Mucosa of descending colon (tissue), 3 donors: ENCODE results near the gene TNFRSF4. TPM values are rescaled to one million over a fixed set of nuclear protein-coding genes. Genes with fewer than 3 reads are reported as not detected.

Experiments
- ATAC-seq: fragments of 200-7000 bp; cut with Tn5 transposase; one replicate; pipeline ENCODE4 v1.9.1; 2020; ENCODE audit warnings: mild to moderate bottlenecking, moderate library complexity
- DNase-seq, 3 donors: peaks; one replicate each; pipeline ENCODE4 v3.0.0-alpha.2; 2020
- H3K36me3 ChIP-seq: fragments of 200-600 bp; one replicate; pipeline ENCODE4 v1.8.0; 2021; ENCODE audit warnings: low read depth, mild to moderate bottlenecking
- H3K4me1 ChIP-seq: fragments of 200-600 bp; one replicate; pipeline ENCODE4 v1.8.0; 2021; ENCODE audit warnings: low read depth, mild to moderate bottlenecking
- H3K4me3 ChIP-seq: fragments of 200-600 bp; one replicate; pipeline ENCODE4 v1.8.0; 2021; ENCODE audit warnings: mild to moderate bottlenecking
- H3K9me3 ChIP-seq: fragments of 200-600 bp; one replicate; pipeline ENCODE4 v1.8.0; 2021; ENCODE audit warnings: mild to moderate bottlenecking
- intact Hi-C, 2 donors: fragments of 100-400 bp; cut with DNase I in 1 of 2; cut with micrococcal nuclease in 1 of 2; formaldehyde crosslinking; loops; one replicate each; pipeline versions ENCODE4 v1.11.0 to v1.11.1; 2022; cut with DNase I, micrococcal nuclease
- total RNA-seq, 3 donors: library from RNA; stranded (reverse); fragmentation: NEBNext Ultra II Directional in 2 of 3; extraction: Animal tissue kit (Norgen Biotek cat#: 25700) in 2 of 3; gene quantifications; one replicate each; pipeline versions ENCODE4 v1.2.1 to v1.2.4, GENCODE V29; 2021 to 2023
- TF ChIP-seq, protein P1 (sequence below): fragments of 200-600 bp; IDR thresholded peaks from one replicate; pipeline ENCODE4 v1.8.0; 2022; ENCODE audit warnings: antibody characterized with exemption, mild to moderate bottlenecking
- donor health status: DM: no; HTN: no; CAD: no; lungs with moderate emphysema.
- donor health status: DM: no; HTN: no; CAD: no.
- donor health status: DM: no; HTN: yes; CAD: no.

TNFRSF4 gene
- total RNA-seq, 3 donors from 2014 or later: 0.69 to 1.2 (median 0.80) TPM

DNA sequence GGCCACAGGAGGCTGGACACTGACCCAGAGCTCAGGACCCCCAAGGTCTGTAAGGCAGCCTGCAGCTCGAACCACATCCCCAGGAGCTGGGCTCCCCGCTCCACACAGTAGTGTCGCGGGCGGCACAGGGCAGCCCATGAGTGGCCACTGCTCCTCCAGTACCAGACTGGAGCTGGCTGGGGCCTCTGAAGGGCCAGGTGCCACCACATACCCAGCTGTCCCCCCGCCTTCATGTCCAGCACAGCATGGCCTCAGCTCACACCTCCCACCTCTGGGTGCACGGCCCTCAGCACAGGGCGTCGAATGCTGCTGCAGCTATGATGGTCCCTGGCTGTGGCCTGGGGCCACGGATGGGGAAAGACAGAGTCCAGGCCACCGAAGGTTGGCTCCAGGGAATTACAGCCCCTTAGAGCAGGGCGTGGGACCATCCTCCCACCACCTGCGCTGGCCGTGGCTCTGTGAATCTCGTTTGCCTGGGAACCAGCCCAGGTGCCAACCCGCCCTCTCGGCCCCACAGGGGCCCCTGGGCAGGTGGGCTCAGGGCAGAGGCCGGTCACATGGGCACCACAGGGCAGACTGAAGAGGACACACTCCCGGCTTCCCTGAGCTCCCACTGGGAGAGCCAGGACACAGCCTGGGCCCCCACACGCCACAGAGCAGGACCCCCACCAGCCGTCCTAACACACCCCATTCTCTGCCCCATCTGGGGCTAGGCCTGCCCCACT is 2.1 kb upstream of the TNFRSF4 start:
- Histone ChIP-seq H3K9me3 (no peaks in the 10 kb centered on the region), H3K36me3 (peaks cover 7% of the 10 kb centered on the region), H3K4me1 (peaks cover 12% of the 10 kb centered on the region), H3K4me3 (no peak overlapping the region)
- no peak for DNase-seq
- TF ChIP-seq, protein P1, sequence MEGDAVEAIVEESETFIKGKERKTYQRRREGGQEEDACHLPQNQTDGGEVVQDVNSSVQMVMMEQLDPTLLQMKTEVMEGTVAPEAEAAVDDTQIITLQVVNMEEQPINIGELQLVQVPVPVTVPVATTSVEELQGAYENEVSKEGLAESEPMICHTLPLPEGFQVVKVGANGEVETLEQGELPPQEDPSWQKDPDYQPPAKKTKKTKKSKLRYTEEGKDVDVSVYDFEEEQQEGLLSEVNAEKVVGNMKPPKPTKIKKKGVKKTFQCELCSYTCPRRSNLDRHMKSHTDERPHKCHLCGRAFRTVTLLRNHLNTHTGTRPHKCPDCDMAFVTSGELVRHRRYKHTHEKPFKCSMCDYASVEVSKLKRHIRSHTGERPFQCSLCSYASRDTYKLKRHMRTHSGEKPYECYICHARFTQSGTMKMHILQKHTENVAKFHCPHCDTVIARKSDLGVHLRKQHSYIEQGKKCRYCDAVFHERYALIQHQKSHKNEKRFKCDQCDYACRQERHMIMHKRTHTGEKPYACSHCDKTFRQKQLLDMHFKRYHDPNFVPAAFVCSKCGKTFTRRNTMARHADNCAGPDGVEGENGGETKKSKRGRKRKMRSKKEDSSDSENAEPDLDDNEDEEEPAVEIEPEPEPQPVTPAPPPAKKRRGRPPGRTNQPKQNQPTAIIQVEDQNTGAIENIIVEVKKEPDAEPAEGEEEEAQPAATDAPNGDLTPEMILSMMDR: no peak
- intact Hi-C loops: no loop called here
- no peak for ATAC-seq

DNA sequence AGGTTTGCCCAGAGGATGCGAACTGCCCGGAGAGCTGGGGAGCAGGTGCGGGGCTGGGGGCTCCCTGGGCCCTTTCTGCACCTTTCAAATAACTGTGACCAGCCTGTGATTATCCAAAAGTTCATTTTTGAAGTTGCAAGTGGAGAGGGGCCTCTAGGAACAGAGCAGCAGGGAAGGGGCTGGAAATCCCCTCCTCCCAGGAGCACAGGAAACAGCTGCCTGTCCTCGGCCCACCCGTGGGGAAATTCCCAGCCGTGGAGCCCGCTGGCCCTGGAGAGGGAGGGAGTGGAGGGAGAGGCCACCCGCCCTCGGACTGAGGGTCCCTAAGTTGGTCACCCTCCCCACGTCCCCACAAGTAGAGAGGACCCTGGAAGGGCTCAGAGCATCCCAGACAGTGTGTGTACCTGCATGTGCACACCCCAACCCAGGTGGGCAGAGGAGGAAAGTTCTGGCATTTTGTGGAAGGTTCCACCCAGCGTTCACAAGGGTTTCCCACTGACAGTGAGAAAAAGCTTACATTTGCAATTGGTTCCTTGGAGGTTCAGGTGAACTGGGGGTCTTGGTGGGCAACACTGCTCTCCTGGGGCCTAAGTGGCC is 1.2 kb upstream of the TNFRSF4 start:
- H3K4me3 ChIP-seq: no peak overlapping the region
- peaks cover 7% of the 10 kb centered on the region for H3K36me3 ChIP-seq
- DNase-seq: no peak
- TF ChIP-seq, protein P1: no peak
- intact Hi-C loops: no loop called here
- no peak for ATAC-seq
- no peaks in the 10 kb centered on the region for H3K9me3 ChIP-seq
- peaks cover 12% of the 10 kb centered on the region for H3K4me1 ChIP-seq

DNA sequence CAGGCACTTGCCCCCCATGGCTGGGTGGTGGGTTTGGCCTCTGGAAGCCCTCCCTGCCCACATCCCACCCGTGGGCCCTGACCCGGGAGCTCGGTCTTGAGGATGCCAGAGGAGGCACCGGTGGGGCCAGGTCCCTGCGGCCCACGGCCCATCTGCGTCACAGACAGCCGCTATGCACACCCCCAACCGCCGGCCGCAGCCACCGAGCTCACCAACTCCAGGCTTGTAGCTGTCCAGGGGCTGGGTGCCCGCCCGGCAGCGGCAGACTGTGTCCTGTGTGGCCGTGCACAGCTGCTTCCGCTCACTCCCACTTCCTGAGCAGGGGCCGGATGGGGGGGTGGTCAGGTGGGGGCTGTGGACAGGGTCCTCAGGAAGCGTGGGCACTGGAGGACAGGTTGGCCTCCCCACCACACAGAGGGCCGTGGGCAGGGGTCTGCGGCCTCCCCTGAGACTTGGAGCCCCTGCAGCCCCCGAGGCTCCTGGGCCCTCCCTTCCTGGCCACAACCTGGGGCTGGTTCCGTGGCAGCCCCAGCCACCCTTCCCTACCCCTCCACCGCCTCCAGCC is 1.1 kb downstream of the TNFRSF4 start:
- no peak overlapping the region for H3K4me3 ChIP-seq
- ATAC-seq (peak; percentile 38), DNase-seq (peak in 2 of 3 donors; percentile 69 to 84)

DNA sequence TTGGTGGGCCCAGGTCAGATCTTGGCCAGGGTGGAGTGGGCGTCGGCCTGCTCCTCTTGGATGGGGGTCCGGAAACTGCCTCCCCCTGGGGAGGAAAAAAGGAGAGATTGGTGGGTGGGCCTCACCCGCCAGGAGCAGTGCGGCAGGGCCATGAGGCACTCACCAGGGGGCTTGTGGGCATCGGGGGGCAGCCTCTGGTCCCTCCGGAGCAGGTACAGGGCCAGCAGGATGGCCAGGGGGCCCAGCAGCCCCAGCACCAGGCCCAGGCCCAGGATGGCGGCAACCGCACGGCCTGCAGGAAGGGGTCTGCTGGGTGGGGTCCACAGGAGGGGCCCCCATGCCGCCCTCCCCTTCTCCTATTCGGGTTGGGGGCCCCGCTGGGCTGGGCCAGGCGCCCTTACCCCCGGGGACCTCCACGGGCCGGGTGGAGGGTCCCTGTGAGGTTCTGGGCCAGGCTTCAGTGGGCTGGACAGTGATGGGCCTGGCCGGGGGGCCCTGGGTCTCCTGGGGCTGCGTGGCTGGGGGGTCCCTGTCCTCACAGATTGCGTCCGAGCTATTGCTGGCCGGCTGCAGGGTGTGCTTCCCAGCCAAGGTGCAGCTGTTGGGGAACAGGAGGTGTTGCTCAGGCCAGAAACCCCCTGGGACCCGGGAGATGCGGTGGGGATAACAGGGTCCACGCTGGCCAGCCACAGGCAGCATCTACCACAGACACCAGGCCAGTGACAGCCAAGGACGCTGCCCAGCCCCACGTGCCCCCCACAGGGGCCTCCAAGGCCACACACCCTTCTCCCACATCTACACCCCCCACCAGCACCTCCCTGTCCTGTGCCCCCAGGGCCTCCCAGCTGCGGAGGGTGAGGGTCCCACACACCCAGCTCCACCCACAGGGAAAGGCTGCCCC is 2.2 kb downstream of the TNFRSF4 start:
- peaks cover 17% of the 10 kb centered on the region for H3K4me1 ChIP-seq
- TF ChIP-seq, protein P1: no peak
- H3K36me3 ChIP-seq: peaks cover under 1% of the 10 kb centered on the region
- H3K4me3 ChIP-seq: no peak overlapping the region
- DNase-seq (peak in 2 of 3 donors; percentile 30 to 52), ATAC-seq (no peak)
- intact Hi-C loops: no loop called here
- no peaks in the 10 kb centered on the region for H3K9me3 ChIP-seq

More for the DNA sequence above, 1.1 kb downstream of the TNFRSF4 start:
- H3K36me3 ChIP-seq: peaks cover 7% of the 10 kb centered on the region
- H3K9me3 ChIP-seq: no peaks in the 10 kb centered on the region
- peaks cover 17% of the 10 kb centered on the region for H3K4me1 ChIP-seq
- TF ChIP-seq, protein P1: no peak
- intact Hi-C loops: no loop called here

GRCh38 chr1:1210726-1211540 is 3.0 kb downstream of the TNFRSF4 start:
- ATAC-seq: no peak
- intact Hi-C loops: no loop called here
- TF ChIP-seq, protein P1: no peak
- Histone ChIP-seq H3K9me3 (no peaks in the 10 kb centered on the region), H3K4me1 (peaks cover 24% of the 10 kb centered on the region), H3K4me3 (no peak overlapping the region), H3K36me3 (no peaks in the 10 kb centered on the region)
- DNase-seq: peak in 2 of 3 donors; percentile 23 to 46
